ENCODE data around the gene CDYL2. TPM values are rescaled to one million over a fixed set of nuclear protein-coding genes. Genes with fewer than 3 reads are reported as not detected.

CDYL2 gene
- polyA plus RNA-seq, 1 donor from 2014 or later, result 2.6 TPM

DNA sequence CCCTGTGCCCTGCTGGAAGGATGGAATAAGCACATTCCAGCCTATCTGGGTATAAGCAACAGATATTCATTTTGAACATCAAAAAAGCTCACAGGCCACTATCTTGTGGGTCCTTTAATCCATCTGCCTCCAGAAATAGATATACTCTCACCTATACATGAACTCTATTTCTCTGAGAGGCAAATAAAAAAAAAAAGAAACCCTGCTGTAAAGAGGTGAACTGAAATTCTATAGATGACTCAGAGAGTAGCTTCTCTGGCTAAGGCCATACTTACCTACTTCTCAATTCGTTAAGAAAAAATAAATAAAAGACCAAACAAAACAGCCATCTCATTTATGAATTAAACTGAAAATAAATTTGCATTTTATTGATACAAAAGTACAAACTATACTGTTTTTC is 177.3 kb downstream of the CDYL2 start:
- Histone ChIP-seq H3K9me3 (ENCODE audit: low read length) (no peaks in the 10 kb centered on the region), H3K36me3 (ENCODE audit: insufficient read depth, low read length) (no peaks in the 10 kb centered on the region), H3K79me2 (replicated peaks; ENCODE audit: insufficient read depth, low read length) (no peaks in the 10 kb centered on the region), H3K4me2 (ENCODE audit: low read length) (no peak overlapping the region), H3K27me3 (ENCODE audit: insufficient read depth, low read depth, low read length) (no peaks in the 10 kb centered on the region), H3K9ac (ENCODE audit: low read length) (no peak overlapping the region), H2AFZ (ENCODE audit: low read depth, low read length) (no peak overlapping the region), H3F3A (ENCODE audit: insufficient read depth, low read length, poor library complexity, severe bottlenecking) (no peaks in the 10 kb centered on the region), H3K9me2 (ENCODE audit: insufficient read depth, low read length) (no peaks in the 10 kb centered on the region), H3K4me3 (ENCODE audit: low read length) (no peak overlapping the region), H3K27ac (ENCODE audit: low read length) (no peak overlapping the region), H4K20me1 (ENCODE audit: insufficient read depth) (no peaks in the 10 kb centered on the region)
- TF ChIP-seq, protein P1, sequence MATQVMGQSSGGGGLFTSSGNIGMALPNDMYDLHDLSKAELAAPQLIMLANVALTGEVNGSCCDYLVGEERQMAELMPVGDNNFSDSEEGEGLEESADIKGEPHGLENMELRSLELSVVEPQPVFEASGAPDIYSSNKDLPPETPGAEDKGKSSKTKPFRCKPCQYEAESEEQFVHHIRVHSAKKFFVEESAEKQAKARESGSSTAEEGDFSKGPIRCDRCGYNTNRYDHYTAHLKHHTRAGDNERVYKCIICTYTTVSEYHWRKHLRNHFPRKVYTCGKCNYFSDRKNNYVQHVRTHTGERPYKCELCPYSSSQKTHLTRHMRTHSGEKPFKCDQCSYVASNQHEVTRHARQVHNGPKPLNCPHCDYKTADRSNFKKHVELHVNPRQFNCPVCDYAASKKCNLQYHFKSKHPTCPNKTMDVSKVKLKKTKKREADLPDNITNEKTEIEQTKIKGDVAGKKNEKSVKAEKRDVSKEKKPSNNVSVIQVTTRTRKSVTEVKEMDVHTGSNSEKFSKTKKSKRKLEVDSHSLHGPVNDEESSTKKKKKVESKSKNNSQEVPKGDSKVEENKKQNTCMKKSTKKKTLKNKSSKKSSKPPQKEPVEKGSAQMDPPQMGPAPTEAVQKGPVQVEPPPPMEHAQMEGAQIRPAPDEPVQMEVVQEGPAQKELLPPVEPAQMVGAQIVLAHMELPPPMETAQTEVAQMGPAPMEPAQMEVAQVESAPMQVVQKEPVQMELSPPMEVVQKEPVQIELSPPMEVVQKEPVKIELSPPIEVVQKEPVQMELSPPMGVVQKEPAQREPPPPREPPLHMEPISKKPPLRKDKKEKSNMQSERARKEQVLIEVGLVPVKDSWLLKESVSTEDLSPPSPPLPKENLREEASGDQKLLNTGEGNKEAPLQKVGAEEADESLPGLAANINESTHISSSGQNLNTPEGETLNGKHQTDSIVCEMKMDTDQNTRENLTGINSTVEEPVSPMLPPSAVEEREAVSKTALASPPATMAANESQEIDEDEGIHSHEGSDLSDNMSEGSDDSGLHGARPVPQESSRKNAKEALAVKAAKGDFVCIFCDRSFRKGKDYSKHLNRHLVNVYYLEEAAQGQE (IDR thresholded peaks at IDR 0.05; ENCODE audit: borderline replicate concordance), result no peak
- TF ChIP-seq POLR2AphosphoS5 (IDR thresholded peaks at IDR 0.05), result no peak
- TF ChIP-seq, protein P2, sequence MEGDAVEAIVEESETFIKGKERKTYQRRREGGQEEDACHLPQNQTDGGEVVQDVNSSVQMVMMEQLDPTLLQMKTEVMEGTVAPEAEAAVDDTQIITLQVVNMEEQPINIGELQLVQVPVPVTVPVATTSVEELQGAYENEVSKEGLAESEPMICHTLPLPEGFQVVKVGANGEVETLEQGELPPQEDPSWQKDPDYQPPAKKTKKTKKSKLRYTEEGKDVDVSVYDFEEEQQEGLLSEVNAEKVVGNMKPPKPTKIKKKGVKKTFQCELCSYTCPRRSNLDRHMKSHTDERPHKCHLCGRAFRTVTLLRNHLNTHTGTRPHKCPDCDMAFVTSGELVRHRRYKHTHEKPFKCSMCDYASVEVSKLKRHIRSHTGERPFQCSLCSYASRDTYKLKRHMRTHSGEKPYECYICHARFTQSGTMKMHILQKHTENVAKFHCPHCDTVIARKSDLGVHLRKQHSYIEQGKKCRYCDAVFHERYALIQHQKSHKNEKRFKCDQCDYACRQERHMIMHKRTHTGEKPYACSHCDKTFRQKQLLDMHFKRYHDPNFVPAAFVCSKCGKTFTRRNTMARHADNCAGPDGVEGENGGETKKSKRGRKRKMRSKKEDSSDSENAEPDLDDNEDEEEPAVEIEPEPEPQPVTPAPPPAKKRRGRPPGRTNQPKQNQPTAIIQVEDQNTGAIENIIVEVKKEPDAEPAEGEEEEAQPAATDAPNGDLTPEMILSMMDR (IDR thresholded peaks at IDR 0.05; ENCODE audit: poor library complexity, severe bottlenecking), result no peak
- no peak for TF ChIP-seq SMC3 (conservative IDR thresholded peaks at IDR 0.05; ENCODE audit: poor library complexity)
- TF ChIP-seq EP300 (conservative IDR thresholded peaks at IDR 0.05; ENCODE audit: poor library complexity, severe bottlenecking), result no peak

DNA sequence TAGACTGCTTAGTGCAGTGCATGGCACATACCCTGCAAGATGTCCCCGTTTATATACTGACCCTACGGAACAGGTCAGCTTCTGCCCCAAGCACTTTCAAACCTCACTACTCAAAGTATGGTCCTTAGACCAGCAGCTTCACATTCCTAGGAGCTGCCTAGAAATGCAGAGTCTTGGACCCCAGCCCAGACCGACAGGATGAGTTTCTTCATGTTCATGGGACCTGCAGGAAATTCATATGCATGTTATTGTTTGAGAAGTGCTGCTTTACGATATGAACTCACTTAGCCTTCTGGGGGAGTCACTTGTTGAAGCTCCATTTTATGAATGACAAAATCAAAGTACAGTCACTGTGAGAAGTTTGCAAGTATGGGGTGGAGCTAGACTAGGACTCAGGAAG is 181.0 kb downstream of the CDYL2 start:
- no peak overlapping the region for H3K4me2 ChIP-seq (ENCODE audit: low read length)
- no peak overlapping the region for H3K9ac ChIP-seq (ENCODE audit: low read length)
- H3K27ac ChIP-seq (ENCODE audit: low read length), result no peak overlapping the region
- no peaks in the 10 kb centered on the region for H3K9me3 ChIP-seq (ENCODE audit: low read length)
- H3K36me3 ChIP-seq (ENCODE audit: insufficient read depth, low read length), result no peaks in the 10 kb centered on the region
- H4K20me1 ChIP-seq (ENCODE audit: insufficient read depth), result no peaks in the 10 kb centered on the region
- TF ChIP-seq POLR2AphosphoS5 (IDR thresholded peaks at IDR 0.05) (no peak), TAF1 (IDR thresholded peaks at IDR 0.05; ENCODE audit: low read depth) (no peak), MXI1 (conservative IDR thresholded peaks at IDR 0.05; ENCODE audit: poor library complexity, severe bottlenecking) (no peak), EZH2 (IDR thresholded peaks at IDR 0.05; ENCODE audit: borderline replicate concordance, insufficient read depth, low read length, poor library complexity, severe bottlenecking) (no peak), RAD21 (conservative IDR thresholded peaks at IDR 0.05) (no peak), SMC3 (conservative IDR thresholded peaks at IDR 0.05; ENCODE audit: poor library complexity) (no peak), EP300 (conservative IDR thresholded peaks at IDR 0.05; ENCODE audit: poor library complexity, severe bottlenecking) (no peak)
- TF ChIP-seq, protein P1 (IDR thresholded peaks at IDR 0.05; ENCODE audit: borderline replicate concordance), result no peak
- TF ChIP-seq, protein P2 (IDR thresholded peaks at IDR 0.05; ENCODE audit: poor library complexity, severe bottlenecking), result no peak
- H3F3A ChIP-seq (ENCODE audit: insufficient read depth, low read length, poor library complexity, severe bottlenecking), result no peaks in the 10 kb centered on the region
- H3K9me2 ChIP-seq (ENCODE audit: insufficient read depth, low read length), result no peaks in the 10 kb centered on the region
- no peak overlapping the region for H3K4me3 ChIP-seq (ENCODE audit: low read length)
- H3K79me2 ChIP-seq (replicated peaks; ENCODE audit: insufficient read depth, low read length), result no peaks in the 10 kb centered on the region
- no peak overlapping the region for H2AFZ ChIP-seq (ENCODE audit: low read depth, low read length)
- H3K27me3 ChIP-seq (ENCODE audit: insufficient read depth, low read depth, low read length), result no peaks in the 10 kb centered on the region
